NCI-H2227 (cell line): ENCODE data around the gene STOX2.
"Not testable (repeated sequence)": the region's sequence is repeated elsewhere in the genome, so short reads cannot be mapped to it uniquely, and the experiment has no call there.

Experiments used
- DNase-seq: peaks from one replicate; lab custom pipeline; 2025; ENCODE audit not compliant: unreplicated experiment; lab: John Stamatoyannopoulos, UW

Gene STOX2

DNA sequence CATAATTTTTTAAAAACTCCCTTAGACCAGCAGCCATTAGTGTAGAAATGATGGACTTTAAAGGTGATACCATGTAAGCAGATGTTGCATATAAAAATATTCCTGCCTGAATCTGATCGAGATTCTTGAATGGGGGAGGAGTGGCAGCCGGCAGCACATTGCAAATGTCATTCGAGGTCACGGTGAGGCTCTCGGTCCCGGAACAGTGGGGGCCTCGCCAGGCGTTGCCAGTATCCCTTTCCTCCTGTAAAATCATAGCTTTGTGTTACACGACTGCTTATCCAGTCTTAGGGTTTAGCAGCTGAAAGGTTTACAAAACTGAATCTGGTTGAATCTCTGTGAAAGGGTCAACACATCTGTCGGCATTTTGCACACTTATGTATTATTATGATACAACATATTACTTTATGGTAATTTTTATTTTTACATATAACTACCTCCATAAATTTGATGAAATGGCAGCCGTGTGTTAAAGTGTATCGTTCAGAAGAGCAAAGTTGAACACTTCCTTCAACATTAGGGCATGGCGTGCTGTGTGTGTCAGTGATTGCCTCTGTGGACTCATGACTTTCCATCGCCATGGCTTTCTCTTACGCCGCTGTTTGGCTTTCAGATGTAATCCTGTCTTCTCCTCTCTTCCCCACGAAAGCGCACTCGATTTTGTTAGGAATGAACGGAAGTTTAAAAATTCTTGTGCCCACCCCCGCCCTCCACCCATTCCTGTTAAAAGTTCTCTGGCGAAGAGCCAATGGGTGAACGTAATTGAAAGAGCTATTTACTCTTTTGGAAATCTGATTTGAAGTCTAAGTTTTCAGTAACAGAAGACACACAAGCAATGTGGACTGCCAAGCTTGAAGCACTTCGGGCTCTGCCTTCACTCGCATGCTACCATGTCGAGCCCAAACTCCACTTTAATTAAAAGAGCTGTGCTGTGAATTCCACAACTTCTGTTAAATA, 114.8 kb downstream of the STOX2 start:
- DNase-seq: peak; percentile 10

DNA sequence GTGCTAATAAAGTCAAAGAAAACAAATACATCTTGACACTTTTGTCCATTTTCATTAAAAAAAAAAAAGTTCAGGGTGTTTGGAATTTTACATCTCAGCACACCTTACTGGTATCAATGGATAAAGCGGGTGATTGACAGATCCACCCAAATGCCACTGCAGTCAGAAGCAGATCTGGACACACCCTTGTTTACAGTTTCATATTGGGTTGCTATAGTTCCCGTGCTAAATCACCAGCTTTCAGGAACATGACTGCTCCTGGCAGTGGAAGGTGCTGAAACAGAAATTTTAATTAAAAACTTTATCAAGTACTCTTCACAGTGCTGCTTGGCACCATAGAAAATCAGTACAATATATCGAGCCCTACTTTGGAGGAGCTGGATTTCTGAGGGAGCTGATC, 116.3 kb downstream of the STOX2 start:
- no peak for DNase-seq

DNA sequence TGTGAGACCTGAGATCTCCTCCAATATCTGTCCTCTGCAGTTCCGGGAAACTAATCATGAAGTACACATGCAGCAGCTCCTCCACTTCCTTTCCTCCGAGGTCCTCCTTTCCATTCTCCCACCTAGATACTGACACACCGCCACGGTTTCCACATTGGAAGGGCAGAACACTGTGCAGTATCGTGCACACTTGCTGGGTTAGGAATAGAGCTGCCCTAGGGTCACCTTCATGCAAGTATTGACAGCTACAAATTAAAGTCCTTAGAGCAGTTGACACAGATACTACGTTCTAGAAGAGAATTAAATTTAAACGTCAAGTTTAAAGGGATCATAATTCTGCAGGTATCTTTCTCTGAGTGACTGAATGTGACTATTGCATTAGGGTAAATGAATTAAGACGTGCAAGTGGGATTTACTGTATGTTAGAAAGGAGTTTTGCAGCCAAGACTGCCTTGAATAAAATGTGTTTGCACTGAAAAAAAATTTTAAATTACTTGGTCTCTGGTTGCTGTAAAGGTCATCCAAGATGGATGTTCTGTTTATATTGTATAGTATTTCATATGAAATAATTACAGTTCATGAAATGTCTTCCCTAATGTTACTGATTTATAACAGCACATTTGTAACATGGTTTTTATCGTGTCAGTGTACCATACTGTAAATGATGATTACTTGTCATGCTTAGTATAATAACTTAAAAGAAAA, 117.7 kb downstream of the STOX2 start:
- no peak for DNase-seq

DNA sequence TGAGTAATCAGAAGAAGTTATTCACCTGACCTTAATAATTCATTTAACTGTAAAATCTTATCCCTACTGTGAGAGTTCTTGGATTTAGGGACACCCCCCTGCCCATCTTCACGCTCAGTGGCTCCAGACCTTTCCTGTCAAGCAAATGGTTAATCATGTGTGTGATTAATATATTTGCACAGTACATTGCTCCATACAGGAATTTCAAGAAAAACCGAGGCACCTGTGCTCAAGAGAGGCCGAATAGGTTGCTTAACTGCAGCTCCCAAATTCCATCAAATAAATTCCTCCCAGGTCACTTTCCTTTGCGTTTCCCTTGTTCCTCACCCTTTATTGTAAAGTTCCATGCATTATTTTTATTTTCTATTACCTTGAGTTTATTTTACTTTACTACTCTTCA, 119.5 kb downstream of the STOX2 start:
- no peak for DNase-seq

- peak; percentile 19 for DNase-seq
Observed at GRCh38 chr4:184028561-184029374, 123.7 kb downstream of the STOX2 start.

- no peak for DNase-seq
Observed at GRCh38 chr4:184030036-184030435, 124.9 kb downstream of the STOX2 start.

- no peak for DNase-seq
Observed at GRCh38 chr4:184030764-184031163, 125.7 kb downstream of the STOX2 start.

GRCh38 chr4:184032091-184032490, 127.0 kb downstream of the STOX2 start:
- DNase-seq: no peak

GRCh38 chr4:184039963-184040383, 134.9 kb downstream of the STOX2 start:
- DNase-seq: peak; percentile 11

DNA sequence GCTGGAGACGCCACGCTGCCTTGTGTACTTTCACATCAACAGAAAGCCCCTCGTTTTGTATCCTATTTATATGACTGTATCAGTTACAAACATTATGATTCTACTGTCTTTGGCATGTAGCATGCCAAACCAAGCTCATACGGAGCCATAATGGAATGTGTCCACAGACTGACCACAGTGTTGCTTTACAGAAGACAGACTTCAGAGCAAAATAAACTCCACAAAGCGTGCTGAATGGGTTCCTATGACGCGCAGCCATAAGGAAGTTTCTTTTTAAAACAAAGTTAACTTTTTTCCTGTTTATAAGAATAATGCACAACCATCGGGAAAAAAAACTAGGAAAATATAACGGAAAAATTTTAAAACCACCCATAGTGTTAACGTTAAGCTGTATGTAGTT, 136.0 kb downstream of the STOX2 start:
- no peak for DNase-seq

- no peak for DNase-seq
Observed at GRCh38 chr4:184046148-184046547, 141.0 kb downstream of the STOX2 start.

DNA sequence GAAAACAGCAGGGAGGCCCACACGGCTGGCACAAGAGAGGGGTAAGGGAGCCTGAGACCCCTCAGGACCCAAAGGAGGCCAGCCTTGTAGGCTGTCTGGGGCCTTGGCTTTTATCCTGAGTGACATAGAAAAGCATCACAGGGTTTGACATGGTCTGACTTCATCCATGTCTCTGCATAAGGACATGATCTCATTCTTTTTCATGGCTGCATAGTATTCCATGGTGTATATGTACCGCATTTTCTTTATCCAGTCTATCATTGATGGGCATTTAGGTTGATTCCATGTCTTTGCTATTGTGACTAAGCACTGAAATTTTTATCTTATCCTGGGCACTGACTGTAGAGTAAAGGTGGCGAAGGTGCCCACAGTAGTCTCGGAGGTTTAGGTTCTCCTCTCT, 146.2 kb downstream of the STOX2 start:
- DNase-seq: not testable (repeated sequence)

DNA sequence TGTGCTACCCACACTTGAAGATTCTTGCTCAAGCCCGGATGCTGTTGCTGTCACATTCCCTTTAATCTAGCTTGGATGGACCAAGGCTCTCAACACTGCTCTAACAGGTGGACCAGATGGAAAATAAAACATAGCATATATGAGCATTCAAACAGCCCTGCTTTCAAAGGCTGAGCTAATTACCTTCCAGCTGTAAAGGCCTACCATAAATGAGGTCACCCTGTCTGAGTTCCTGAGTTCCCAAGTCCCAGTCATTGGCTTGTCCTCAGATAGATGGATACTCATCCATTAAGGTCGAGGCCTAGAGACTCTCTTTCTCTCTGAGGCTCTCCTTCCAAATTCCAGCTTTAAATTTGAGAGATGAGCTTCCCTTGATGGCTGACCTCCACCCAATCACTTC, 147.5 kb downstream of the STOX2 start:
- DNase-seq: no peak

GRCh38 chr4:184053434-184053833, 148.3 kb downstream of the STOX2 start:
- no peak for DNase-seq

- DNase-seq: no peak
Observed at GRCh38 chr4:184056877-184057276, 151.8 kb downstream of the STOX2 start.

DNA sequence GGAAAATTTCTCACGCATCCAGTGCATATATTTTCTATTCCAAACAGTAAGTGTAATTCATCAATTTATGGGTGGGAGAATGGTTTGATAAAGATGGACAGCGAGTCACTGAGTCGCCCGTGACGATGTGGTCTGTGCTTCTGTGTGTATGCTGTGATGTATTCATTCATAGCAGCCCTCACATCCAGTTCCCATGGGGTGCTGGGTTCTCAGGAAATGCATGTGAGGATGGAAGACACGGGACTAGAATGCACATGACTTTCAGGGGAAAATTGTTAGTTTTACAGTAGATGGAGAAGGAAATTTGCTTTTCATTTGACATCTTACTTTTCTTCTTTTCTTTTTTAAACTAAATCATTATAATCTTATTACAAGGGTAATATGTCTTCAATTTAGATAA, 152.9 kb downstream of the STOX2 start:
- DNase-seq: no peak

DNA sequence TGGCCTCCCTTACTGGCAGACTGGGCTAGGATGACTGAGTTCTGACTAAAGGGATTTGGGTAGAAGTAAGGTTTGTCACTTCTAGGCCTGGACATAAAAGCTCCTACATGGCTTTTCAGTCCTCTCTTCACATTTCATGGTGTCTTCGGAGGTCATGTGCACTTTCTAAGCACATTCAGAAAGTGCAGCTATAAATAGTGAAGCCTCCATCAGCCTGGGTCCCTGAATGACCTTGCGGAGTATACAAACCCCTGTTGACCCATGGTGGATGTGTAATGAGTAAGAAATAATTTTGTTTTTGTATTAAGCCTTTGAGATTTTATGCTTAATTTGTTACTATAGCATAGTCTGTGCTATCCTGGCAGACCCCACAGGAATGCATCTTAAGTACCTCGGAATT, 154.0 kb downstream of the STOX2 start:
- DNase-seq: no peak

DNA sequence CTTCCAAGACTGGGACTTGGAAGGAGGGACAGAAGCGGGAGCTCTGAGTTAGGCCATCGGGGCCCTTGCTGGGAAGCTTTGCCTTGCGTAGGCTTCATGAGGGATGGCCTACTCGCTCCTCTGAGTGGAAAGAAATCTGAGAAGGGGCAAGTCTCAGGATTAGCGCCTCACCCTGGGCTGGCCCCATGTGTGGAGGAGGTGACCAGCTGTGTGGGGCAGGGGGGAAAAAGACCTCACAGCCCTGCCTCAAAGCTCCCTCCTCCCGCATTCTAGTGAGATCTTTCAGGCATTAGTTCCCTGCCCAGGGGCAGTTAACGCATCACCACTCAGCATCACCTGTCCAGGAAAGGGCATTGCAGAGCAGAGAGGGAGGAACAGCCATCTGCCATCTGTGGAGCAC, 156.5 kb downstream of the STOX2 start:
- DNase-seq: no peak

- DNase-seq: no peak
Observed at GRCh38 chr4:184062769-184063168, 157.7 kb downstream of the STOX2 start.

DNA sequence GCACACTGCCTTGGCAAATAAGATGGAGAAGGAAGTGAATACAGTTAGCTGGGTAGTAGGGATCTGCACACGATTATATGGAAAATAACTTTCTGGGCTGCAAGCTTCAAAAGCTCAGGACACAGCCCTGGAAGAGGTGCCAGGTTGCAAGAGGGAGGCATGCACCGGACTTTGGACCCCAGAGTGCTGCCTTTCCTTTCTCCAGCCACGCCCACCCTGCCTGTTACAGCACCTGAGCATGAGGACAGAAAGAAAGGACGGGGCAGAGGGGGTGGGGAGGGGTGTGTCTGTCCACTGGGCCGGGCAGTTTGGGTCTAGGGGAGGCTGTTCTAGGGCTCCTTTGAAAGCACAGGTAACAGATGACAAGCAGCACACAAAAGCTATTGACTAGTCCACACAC, 159.8 kb downstream of the STOX2 start:
- no peak for DNase-seq

GRCh38 chr4:184066584-184067300, 161.6 kb downstream of the STOX2 start:
- DNase-seq: no peak
